NCI-H460 (cell line): ENCODE data around the gene ENOX2. TPM values are rescaled to one million over a fixed set of nuclear protein-coding genes. Genes with fewer than 3 reads are reported as not detected.
"Not testable (repeated sequence)": the region's sequence is repeated elsewhere in the genome, so short reads cannot be mapped to it uniquely, and the experiment has no call there.

Experiments used
- DNase-seq: peaks from one replicate; pipeline ENCODE4 v3.0.0-alpha.2; 2016; ENCODE audit warnings: low read depth; ENCODE audit errors: extremely low read depth
- total RNA-seq: library from RNA; depleted of rRNA; stranded (reverse); fragments of >200 nt; shearing (Covaris generic); gene quantifications from 2 replicates; pipeline ENCODE4 v1.2.3, GENCODE V29; 2014

Gene ENOX2
- total RNA-seq, 1 experiment from 2014 or later, result 14.6 TPM

DNA sequence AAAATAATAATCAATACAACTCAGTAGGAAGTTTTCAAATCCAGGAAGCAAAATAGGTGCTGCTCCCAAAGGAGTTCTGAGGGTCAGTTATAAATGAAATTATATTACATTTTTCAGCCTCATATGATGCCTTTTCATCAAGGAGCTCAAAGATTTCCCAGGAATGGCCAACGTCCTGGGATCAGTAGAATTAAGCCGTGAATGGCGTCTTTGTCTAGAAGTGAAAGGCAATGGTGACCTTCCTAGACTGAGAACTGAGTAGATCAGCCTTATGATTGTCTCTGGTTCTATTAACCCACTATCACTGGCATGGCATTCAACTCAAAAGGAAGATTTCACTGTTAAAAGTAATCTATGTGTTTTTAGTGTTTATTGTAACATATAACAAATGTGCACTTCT lies 74.4 kb downstream of the ENOX2 start:
- DNase-seq, result no peak

- no peak for DNase-seq
Observed at GRCh38 chrX:130827648-130828047, 75.4 kb downstream of the ENOX2 start.

DNA sequence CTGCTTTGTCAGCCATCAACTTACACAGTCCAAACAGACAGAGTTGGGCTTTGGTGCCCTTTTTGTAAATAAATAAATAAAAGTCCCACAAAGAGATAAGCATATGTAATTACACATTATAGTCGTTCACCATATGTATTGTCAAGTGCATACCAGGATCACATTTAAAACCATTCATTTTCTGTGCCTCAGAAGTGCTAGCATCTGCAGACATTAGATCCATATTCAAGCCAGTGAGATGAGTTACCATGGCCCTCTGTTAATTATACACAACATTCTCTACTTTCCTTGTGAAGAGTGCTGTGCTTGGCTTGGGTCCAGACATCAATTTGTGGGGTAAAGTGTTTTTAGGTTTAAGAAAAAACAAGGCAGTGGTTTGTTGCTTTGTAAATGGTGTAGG lies 76.8 kb downstream of the ENOX2 start:
- DNase-seq, result no peak

GRCh38 chrX:130825525-130825924 lies 77.5 kb downstream of the ENOX2 start:
- no peak for DNase-seq

DNA sequence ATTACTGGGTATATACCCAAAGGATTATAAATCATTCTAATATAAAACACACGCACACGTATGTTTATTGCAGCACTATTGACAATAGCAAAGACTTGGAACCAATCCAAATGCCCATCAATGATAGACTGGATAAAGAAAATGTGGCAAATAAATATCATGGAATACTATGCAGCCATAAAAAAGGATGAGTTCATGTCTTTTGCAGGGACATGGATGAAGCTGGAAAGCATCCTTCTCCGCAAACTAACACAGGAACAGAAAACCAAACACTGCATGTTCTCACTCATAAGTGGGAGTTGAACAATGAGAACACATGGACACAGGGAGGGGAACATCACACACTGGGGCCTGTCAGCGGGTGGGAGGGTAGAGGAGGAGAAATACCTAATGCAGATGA lies 83.6 kb downstream of the ENOX2 start:
- not testable (repeated sequence) for DNase-seq

DNA sequence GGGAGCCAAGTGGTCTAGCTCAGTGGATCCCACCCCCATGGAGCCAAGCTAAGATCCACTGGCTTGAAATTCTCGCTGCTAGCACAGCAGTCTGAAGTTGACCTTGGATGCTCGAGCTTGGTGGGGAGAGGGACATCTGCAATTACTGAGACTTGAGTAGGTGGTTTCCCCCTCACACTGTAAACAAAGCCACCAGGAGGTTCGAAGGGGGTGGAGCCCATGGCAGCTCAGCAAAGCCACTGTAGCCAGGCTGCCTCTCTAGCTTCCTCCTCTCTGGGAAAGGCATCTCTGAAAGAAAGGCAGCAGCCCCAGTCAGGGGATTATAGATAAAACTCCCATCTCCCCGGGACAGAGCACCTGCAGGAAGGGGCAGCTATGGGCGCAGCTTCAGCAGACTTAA lies 89.1 kb downstream of the ENOX2 start:
- not testable (repeated sequence) for DNase-seq

DNA sequence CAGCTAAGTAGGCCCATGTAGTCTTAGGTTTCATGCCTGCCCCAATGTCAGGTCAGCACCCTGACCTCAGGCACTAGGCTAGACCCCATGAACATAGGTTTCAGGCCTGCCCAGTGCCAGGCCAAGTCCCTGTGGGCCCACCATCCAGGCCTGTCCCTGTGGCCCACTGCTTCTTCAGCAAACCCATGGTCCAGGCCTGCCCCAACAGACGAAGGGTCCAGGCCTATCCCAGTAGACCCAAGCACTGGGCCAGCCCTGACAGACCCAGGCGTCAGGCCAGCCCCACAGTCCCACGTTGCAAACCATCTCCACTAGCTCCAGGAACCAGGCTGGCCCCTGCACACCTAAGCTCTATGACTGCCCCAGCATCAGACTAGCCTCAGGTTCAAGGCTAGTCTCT lies 92.4 kb downstream of the ENOX2 start:
- DNase-seq, result no peak

- DNase-seq, result no peak
Observed at GRCh38 chrX:130805903-130806302, 97.1 kb downstream of the ENOX2 start.

- DNase-seq, result no peak
Observed at GRCh38 chrX:130803537-130803936, 99.5 kb downstream of the ENOX2 start.

GRCh38 chrX:130801901-130802300 lies 101.1 kb downstream of the ENOX2 start:
- no peak for DNase-seq

GRCh38 chrX:130799393-130799792 lies 103.6 kb downstream of the ENOX2 start:
- no peak for DNase-seq

DNA sequence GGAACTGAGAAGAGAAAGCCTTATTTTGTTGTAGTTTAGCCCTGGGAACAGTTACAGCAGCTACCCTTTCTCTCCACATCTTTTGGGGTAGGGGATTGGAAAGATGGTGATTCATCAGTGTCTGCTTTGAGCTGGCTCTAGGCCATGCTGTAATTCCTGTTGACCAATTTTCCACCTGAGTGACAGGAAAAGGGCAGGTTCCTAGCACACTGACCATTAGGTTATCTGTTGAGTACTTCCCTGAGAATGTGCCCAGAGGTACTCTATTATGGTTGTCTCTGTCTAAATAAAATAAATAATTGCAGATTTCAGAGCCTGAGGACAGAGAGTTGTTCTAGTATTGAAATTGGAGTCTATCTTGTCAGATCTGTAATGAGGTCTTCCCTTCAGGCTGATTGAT lies 109.0 kb downstream of the ENOX2 start:
- no peak for DNase-seq

GRCh38 chrX:130791870-130792269 lies 111.1 kb downstream of the ENOX2 start:
- not testable (repeated sequence) for DNase-seq

DNA sequence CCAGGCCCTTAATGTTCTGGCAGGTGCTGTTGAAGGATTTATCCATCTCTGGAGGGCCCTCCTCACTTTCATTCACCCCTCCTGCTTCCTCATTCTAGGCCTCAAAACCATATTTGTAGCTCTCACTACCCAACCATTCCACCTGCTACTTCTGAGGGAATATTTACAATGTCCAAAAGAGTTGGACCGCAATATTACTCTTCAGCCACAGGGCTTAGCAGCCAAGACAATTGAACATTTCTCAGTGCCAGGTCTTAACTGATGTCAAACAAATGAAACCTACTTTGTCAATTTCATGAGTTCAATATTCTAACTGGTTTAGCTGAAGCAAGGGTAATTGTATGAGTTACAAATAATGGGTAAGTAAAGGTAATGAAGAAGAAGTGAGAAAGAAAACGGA lies 113.2 kb downstream of the ENOX2 start:
- DNase-seq, result no peak

GRCh38 chrX:130788786-130789581 lies 114.0 kb downstream of the ENOX2 start:
- DNase-seq, result no peak

DNA sequence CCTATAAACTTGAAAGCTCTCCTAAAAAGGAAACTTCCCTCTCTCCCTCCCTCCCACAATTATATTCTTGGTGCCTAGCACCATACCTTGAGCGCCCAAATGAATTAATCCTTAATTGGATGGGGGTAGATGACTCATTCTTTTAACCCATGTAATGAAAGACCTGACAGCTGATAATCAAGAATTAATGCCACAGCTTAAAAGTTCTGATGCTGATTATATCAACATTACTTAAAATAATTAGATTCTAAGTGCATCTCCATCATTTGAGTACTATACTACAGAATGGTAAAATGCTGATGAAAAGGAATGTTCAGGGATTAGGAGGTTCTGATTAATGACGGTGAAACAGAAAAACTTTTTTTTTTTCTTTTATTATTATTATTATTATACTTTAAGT lies 117.0 kb downstream of the ENOX2 start:
- no peak for DNase-seq

DNA sequence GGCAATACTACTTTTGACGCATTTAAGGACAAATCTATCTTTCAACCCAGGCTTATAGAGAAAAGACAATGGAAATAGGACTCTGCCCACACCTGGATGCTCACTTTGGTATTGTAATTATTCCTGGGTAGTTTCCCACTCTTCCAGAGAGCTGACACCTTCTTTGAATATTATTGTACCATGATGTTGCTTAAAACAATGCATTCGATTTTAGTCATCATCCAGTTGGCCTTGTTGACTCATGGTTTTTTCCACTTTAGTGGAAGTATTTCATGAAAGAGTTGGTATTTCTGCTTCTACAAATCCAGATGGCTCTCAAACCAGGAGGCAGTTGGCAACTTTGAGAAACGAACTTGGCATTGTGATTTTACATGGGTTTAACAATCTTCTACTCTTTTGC lies 124.2 kb downstream of the ENOX2 start:
- DNase-seq, result no peak

DNA sequence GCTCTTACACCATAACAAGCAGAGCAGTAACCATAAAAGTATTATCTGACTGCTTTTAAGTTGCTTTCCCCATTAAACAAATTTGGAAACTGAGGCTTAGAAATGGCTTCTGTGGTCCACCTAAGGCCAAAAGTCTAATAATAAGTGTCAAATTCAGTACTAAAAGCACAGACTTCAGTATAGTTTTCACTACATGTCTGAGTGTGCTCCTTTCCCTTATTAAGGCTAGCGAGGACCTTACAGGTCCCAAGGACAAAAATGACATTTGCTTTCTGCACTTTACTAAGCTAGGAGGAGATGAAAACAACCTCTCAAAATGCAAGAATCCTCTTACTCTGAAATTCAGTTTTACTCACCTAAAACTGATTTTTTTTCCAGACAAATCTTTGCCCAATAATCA lies 127.2 kb downstream of the ENOX2 start:
- no peak for DNase-seq

DNA sequence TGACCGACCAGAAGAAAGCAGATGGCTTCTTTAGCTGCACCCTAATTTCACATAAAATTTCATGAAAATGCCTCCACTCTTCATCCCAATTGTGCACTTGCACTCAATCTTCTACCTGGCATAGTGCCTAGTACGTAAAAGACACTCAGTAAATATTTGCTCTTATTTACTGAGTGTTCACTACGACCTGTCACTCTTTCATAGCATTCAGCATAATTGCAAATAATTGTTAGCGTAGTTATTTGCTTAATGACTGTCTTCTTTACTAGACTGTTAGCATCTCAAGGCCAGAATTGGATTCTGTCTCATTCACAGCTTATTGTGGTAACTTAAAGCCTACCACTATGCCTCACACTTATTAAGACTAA lies 130.2 kb downstream of the ENOX2 start:
- DNase-seq, result no peak

DNA sequence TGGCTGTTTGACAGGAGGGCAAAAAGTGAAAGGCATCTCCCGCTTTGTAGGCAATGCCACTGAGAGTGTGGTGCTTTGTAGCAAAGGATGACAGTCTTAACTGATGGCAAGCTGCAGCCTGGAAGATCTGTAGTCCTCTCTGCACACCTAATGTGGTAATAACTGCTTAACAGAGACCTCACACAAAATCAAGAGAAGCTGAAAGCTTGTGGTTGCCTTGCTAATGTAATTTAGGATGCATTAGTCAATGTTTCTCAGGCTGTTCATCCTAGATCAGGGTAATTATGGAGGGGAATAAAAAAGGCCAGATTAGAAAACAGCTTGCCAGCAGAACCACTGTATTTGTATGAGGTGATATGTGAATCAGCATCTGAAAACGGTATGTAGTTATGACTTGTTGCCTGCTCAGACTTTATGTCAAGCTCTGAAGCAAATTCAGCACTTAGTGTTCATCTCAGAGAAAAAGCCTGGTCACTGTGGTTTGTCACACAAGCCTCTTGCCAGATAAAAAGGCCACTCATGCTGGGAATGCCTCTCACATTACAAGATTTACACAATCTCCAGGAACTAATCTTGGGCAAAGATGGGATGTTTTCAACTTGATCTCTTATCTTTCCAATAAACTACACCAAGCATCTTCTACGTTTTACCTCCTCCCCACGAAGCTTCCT lies 130.8 kb downstream of the ENOX2 start:
- DNase-seq, result no peak

DNA sequence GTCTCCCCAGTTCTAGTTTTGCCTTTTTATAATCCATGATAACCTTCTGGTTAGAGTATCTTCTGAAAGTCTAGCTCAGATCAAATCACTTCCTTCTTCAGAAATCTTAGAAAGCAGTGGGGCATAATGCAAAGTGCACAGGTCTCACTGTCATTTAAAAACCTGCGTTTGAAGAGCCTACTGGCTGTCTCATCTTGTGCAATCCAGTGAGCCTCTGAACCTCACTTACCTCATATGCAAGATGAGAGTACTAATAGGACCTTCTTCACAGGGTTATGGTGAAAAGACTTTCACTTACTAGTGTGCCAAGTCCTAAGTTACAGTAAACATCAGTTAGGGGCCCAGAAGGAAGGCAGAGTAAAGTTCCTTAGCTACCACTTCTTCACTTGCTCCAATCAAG lies 131.4 kb downstream of the ENOX2 start:
- no peak for DNase-seq

GRCh38 chrX:130771230-130771629 lies 131.8 kb downstream of the ENOX2 start:
- DNase-seq, result no peak
